Endothelial cell of umbilical vein (primary cell): Measurements from ENCODE around the gene SH3RF3. TPM values are rescaled to one million over a fixed set of nuclear protein-coding genes. Genes with fewer than 3 reads are reported as not detected.

ENCODE experiments used
- BruUV-seq: library from RNA; stranded (reverse); fragments of 400-500 nt; replicated peaks from 2 replicates; lab custom pipeline; 2021; lab: Mats Ljungman, UMichigan
- CTCF ChIA-PET: fragments of 300-600, 350-600 bp; sonication (Branson Sonifier 250); formaldehyde crosslinking; loops from one replicate; lab custom pipeline; 2021; ENCODE audit warnings: antibody characterized with exemption, inconsistent platforms; lab: Charles Lee
- POLR2A ChIA-PET: fragments of 300-600, 350-600 bp; sonication (Branson Sonifier 250); formaldehyde crosslinking; loops from one replicate; lab custom pipeline; 2021; ENCODE audit warnings: antibody characterized with exemption, inconsistent platforms; lab: Charles Lee
- DNase-seq: peaks from one replicate; pipeline ENCODE4 v3.0.0-alpha.2; 2011; ENCODE audit warnings: low read depth, low spot score
- FAIRE-seq: peaks from 2 replicates; lab custom pipeline; 2011; peaks lifted over from hg19 to GRCh38; lab: Jason Lieb, UNC
- H2AFZ ChIP-seq: 2 replicates; pipeline ENCODE4 v1.6.0; 2012; ENCODE audit warnings: low read depth, low read length, control low read depth, inconsistent platforms
- H3K27ac ChIP-seq: 2 replicates; pipeline ENCODE4 v1.5.1; 2011; ENCODE audit warnings: low read depth, mild to moderate bottlenecking, control low read depth, low read length, moderate library complexity; ENCODE audit not compliant: insufficient read depth
- H3K27me3 ChIP-seq, 2 experiments: 2 replicates each; pipeline versions ENCODE4 v1.6.0 to v1.6.1; 2011; ENCODE audit warnings: low read length in 2 of 2, mixed read lengths in 1 of 2; ENCODE audit not compliant: control insufficient read depth in 2 of 2, insufficient read depth in 2 of 2
- H3K36me3 ChIP-seq, 2 experiments: 2 replicates in 1 of 2; 3 replicates in 1 of 2; pipeline ENCODE4 v1.5.1; 2011; ENCODE audit warnings: low read length in 2 of 2, mild to moderate bottlenecking in 1 of 2, moderate library complexity in 1 of 2; ENCODE audit not compliant: control insufficient read depth in 2 of 2, insufficient read depth in 2 of 2; ENCODE audit errors: extremely low read depth in 1 of 2
- H3K4me1 ChIP-seq: 3 replicates; pipeline ENCODE4 v1.5.1; 2011; ENCODE audit warnings: mild to moderate bottlenecking, low read length; ENCODE audit not compliant: control insufficient read depth, insufficient read depth; ENCODE audit errors: extremely low read depth
- H3K4me2 ChIP-seq: 2 replicates; pipeline ENCODE4 v1.6.1; 2011; ENCODE audit warnings: low read length, control low read depth, mixed read lengths; ENCODE audit not compliant: insufficient read depth
- H3K4me3 ChIP-seq, 3 experiments: fragments of 200-600 bp in 1 of 3; sonication (generic), shearing (Covaris generic) in 1 of 3; replicated peaks in 1 of 3; 2 replicates each; pipeline ENCODE4 v1.5.1; 2011 to 2016; ENCODE audit warnings: control low read depth in 3 of 3, low read length in 3 of 3, mild to moderate bottlenecking in 2 of 3, inconsistent platforms in 1 of 3, low read depth in 1 of 3, moderate library complexity in 1 of 3; ENCODE audit not compliant: insufficient read depth in 1 of 3
- H3K79me2 ChIP-seq: 2 replicates; pipeline ENCODE4 v1.6.0; 2012; ENCODE audit warnings: low read length, inconsistent platforms; ENCODE audit not compliant: control insufficient read depth, insufficient read depth
- H3K9ac ChIP-seq: replicated peaks from 2 replicates; pipeline ENCODE3; 2011; ENCODE audit warnings: low read length, control low read depth; ENCODE audit not compliant: insufficient read depth; ENCODE audit errors: extremely low read depth
- H3K9me1 ChIP-seq: replicated peaks from 3 replicates; pipeline ENCODE4 v1.6.0; 2011; ENCODE audit warnings: mild to moderate bottlenecking, low read length; ENCODE audit not compliant: control insufficient read depth, insufficient read depth; ENCODE audit errors: extremely low read depth
- H3K9me3 ChIP-seq: replicated peaks from 2 replicates; pipeline ENCODE4 v1.5.1; 2012; ENCODE audit warnings: low read length, inconsistent platforms; ENCODE audit not compliant: control insufficient read depth, insufficient read depth
- H4K20me1 ChIP-seq: replicated peaks from 2 replicates; pipeline ENCODE3; 2011; ENCODE audit warnings: mild to moderate bottlenecking, low read length; ENCODE audit not compliant: control insufficient read depth, insufficient read depth; ENCODE audit errors: extremely low read depth
- EZH2 ChIP-seq: IDR thresholded peaks from 2 replicates; pipeline ENCODE4 v1.6.1; 2012; ENCODE audit warnings: borderline replicate concordance, low read depth, mild to moderate bottlenecking, moderate library complexity, low read length, inconsistent platforms; ENCODE audit not compliant: severe bottlenecking
- FOS ChIP-seq: IDR thresholded peaks from 2 replicates; pipeline ENCODE4 v1.6.1; 2011; ENCODE audit warnings: mild to moderate bottlenecking, low read length, moderate library complexity, borderline replicate concordance; ENCODE audit not compliant: insufficient read depth
- GATA2 ChIP-seq: IDR thresholded peaks from 2 replicates; pipeline ENCODE4 v1.7.0; 2011; ENCODE audit warnings: low read depth, mild to moderate bottlenecking, moderate library complexity, mixed read lengths, low read length; ENCODE audit not compliant: insufficient read length, insufficient read depth
- JUN ChIP-seq: IDR thresholded peaks from 2 replicates; pipeline ENCODE4 v1.6.1; 2011; ENCODE audit warnings: borderline replicate concordance, low read depth; ENCODE audit not compliant: insufficient read length, insufficient read depth
- MYC ChIP-seq: IDR thresholded peaks from one replicate; pipeline ENCODE4 v1.6.1; 2011; ENCODE audit warnings: mild to moderate bottlenecking, low read depth, low read length
- POLR2A ChIP-seq: IDR thresholded peaks from 2 replicates; pipeline ENCODE4 v1.6.1; 2012; ENCODE audit warnings: low read depth, mild to moderate bottlenecking, control low read depth, low read length
- POLR2AphosphoS5 ChIP-seq: IDR thresholded peaks from 2 replicates; pipeline ENCODE4 v1.6.1; 2012; ENCODE audit warnings: low read depth, mild to moderate bottlenecking, control low read depth, low read length, moderate library complexity; ENCODE audit not compliant: insufficient read depth
- dilution Hi-C: fragments of 300-500 bp; cut with MboI; formaldehyde crosslinking; loops from one replicate; pipeline ENCODE4 v1.15.0; 2019; ENCODE audit warnings: low sequenced_read_pairs; ENCODE audit not compliant: extremely low pct_ligation_motif_present
- intact Hi-C: fragments of 100-400 bp; cut with micrococcal nuclease; formaldehyde crosslinking; loops from one replicate; pipeline ENCODE4 v1.10.0; 2022
- polyA plus RNA-seq, 4 experiments: library from polyadenylated mRNA; depleted of rRNA in 3 of 4; stranded (reverse) in 3 of 4; unstranded in 1 of 4; fragments of >200 nt; gene quantifications; 2 replicates each; pipeline versions ENCODE4 v1.2.1 to v1.2.3, GENCODE V29; 2011 to 2012; ENCODE audit warnings: missing spikeins in 1 of 4
- total RNA-seq: library from RNA; stranded (reverse); gene quantifications from 2 replicates; pipeline ENCODE4 v1.2.3, GENCODE V29; 2021
- TF ChIP-seq, protein P1 (sequence below): IDR thresholded peaks from 2 replicates; pipeline ENCODE4 v1.6.1; 2011; ENCODE audit not compliant: insufficient read depth, insufficient read length
- TF ChIP-seq, protein P2 (sequence below), 2 donors: IDR thresholded peaks; 1 replicate in 1 of 2; 2 replicates in 1 of 2; pipeline ENCODE4 v1.5.1; 2011; ENCODE audit warnings: low read length in 2 of 2, mild to moderate bottlenecking in 2 of 2, moderate library complexity in 2 of 2, control low read depth in 1 of 2, inconsistent platforms in 1 of 2, low read depth in 1 of 2; ENCODE audit not compliant: insufficient read depth in 1 of 2; ENCODE audit errors: extremely low read depth in 1 of 2

Gene SH3RF3
- total and polyA plus RNA-seq, 2 donors (not counting 3 experiments of a cell fraction or from before 2014, with no cell fraction given), result 3.8 to 14.7 TPM

DNA sequence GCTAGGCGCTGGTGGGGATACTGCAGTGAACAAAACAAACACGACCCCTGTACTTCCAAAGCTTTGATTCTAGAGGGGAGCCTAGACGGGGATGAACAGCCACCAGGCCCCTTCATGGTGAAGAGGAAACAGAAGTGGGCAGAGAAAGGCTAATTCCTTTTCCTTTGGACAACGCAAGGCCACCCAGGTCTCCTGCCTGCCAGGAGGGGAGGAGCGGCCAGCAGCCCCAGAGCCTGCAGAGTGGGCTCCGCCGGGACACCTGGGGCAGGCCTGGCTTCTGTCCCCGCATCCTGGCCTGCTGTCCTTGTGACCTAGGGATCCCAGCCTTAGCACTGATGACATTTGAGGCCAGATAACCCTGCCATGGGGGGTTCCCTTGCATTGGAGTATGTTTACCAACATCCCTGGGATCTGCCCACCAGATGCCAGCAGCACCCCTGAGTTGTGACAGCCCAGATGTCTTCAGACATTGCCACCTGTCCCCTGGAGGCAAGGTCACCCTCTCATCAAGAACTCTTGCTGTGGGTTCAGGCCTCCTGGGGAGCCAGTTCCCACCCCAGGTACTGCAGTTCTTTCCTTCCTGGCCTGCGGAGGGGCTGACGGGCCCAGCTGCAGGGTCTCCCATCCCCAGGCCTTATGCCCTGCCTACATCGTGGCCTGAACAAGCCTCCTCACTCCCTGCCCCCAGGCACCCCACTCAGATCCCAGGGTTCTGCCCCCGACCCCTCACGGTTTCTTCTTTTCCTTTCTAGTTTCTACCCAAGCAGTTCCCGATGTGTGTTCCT, 359.1 kb downstream of the SH3RF3 start:
- peak overlapping the region; percentile 3 for H2AFZ ChIP-seq
- no peaks in the 10 kb centered on the region for H4K20me1 ChIP-seq
- dilution Hi-C loops (no loop called here), intact Hi-C loops (loop anchor here (1.0 kb wide), 1 partner anchor 9 kb away; no protein-coding TSS in a partner anchor)
- H3K4me3 ChIP-seq, result no peak overlapping the region
- H3K9ac ChIP-seq, result peak overlapping the region; percentile 49
- TF ChIP-seq EZH2, result no peak
- TF ChIP-seq, protein P1, sequence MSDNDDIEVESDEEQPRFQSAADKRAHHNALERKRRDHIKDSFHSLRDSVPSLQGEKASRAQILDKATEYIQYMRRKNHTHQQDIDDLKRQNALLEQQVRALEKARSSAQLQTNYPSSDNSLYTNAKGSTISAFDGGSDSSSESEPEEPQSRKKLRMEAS, result no peak
- TF ChIP-seq FOS, result no peak
- no peak for TF ChIP-seq GATA2
- TF ChIP-seq MYC, result no peak
- TSS peak; percentile 69 for BruUV-seq
- H3K9me1 ChIP-seq, result no peaks in the 10 kb centered on the region
- no peak overlapping the region for H3K4me2 ChIP-seq
- no peaks in the 10 kb centered on the region for H3K79me2 ChIP-seq
- H3K27ac ChIP-seq, result peak overlapping the region; percentile 75
- H3K9me3 ChIP-seq, result no peaks in the 10 kb centered on the region
- POLR2A ChIA-PET, result no interaction called here
- no peak for DNase-seq
- no peaks in the 10 kb centered on the region for H3K27me3 ChIP-seq
- no peak for FAIRE-seq
- H3K36me3 ChIP-seq, result peaks cover 0 to 4% of the 10 kb centered on the region in 2 experiments
- H3K4me1 ChIP-seq, result peaks cover 22% of the 10 kb centered on the region
- CTCF ChIA-PET, result interaction anchor here (1.1 kb wide), 1 partner anchor 22 kb away, joined by 5 read pairs; no protein-coding TSS in a partner anchor

GRCh38 chr2:109489296-109489695, 360.3 kb downstream of the SH3RF3 start:
- Histone ChIP-seq H3K4me1 (peaks cover 15% of the 10 kb centered on the region), H3K9ac (no peak overlapping the region), H3K4me3 (no peak overlapping the region), H3K27ac (no peak overlapping the region), H2AFZ (no peak overlapping the region), H3K27me3 (no peaks in the 10 kb centered on the region), H3K36me3 (peaks cover 0 to 5% of the 10 kb centered on the region in 2 experiments), H3K79me2 (no peaks in the 10 kb centered on the region), H4K20me1 (no peaks in the 10 kb centered on the region), H3K4me2 (no peak overlapping the region), H3K9me1 (no peaks in the 10 kb centered on the region), H3K9me3 (no peaks in the 10 kb centered on the region)
- no TSS peak for BruUV-seq
- TF ChIP-seq POLR2AphosphoS5, result no peak
- no peak for TF ChIP-seq POLR2A
- TF ChIP-seq EZH2, result no peak
- TF ChIP-seq MYC, result no peak
- TF ChIP-seq, protein P1, result no peak
- TF ChIP-seq JUN, result no peak
- TF ChIP-seq, protein P2, sequence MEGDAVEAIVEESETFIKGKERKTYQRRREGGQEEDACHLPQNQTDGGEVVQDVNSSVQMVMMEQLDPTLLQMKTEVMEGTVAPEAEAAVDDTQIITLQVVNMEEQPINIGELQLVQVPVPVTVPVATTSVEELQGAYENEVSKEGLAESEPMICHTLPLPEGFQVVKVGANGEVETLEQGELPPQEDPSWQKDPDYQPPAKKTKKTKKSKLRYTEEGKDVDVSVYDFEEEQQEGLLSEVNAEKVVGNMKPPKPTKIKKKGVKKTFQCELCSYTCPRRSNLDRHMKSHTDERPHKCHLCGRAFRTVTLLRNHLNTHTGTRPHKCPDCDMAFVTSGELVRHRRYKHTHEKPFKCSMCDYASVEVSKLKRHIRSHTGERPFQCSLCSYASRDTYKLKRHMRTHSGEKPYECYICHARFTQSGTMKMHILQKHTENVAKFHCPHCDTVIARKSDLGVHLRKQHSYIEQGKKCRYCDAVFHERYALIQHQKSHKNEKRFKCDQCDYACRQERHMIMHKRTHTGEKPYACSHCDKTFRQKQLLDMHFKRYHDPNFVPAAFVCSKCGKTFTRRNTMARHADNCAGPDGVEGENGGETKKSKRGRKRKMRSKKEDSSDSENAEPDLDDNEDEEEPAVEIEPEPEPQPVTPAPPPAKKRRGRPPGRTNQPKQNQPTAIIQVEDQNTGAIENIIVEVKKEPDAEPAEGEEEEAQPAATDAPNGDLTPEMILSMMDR (IDR thresholded peaks at IDR 0.05; ENCODE audit: extremely low read depth in 1 of 2, insufficient read depth in 1 of 2, low read depth in 1 of 2, low read length in 2 of 2), result no peak
- TF ChIP-seq FOS, result no peak
- TF ChIP-seq GATA2, result no peak
- dilution Hi-C loops, result no loop called here
- intact Hi-C loops, result no loop called here
- DNase-seq (no peak), FAIRE-seq (no peak)
- CTCF ChIA-PET, result interaction anchor here (0.9 to 1.2 kb wide), 4 partner anchors 8 to 360 kb away, joined by 3 to 4 read pairs (median 3); partner anchors contain the start of gene SH3RF3
- POLR2A ChIA-PET, result no interaction called here
